B cell (primary cell): ENCODE results near the gene RTL1.

Source experiments
- EZH2 ChIP-seq: IDR thresholded peaks from 2 replicates; pipeline ENCODE4 v1.6.1; 2012; ENCODE audit warnings: borderline replicate concordance, low read depth, mild to moderate bottlenecking, moderate library complexity, low read length; ENCODE audit not compliant: insufficient read depth, poor library complexity, severe bottlenecking
- TF ChIP-seq, protein P1 (sequence below): fragments of 200-600 bp; IDR thresholded peaks from one replicate; pipeline ENCODE4 v1.8.0; 2022; ENCODE audit warnings: antibody characterized with exemption, mild to moderate bottlenecking

DNA sequence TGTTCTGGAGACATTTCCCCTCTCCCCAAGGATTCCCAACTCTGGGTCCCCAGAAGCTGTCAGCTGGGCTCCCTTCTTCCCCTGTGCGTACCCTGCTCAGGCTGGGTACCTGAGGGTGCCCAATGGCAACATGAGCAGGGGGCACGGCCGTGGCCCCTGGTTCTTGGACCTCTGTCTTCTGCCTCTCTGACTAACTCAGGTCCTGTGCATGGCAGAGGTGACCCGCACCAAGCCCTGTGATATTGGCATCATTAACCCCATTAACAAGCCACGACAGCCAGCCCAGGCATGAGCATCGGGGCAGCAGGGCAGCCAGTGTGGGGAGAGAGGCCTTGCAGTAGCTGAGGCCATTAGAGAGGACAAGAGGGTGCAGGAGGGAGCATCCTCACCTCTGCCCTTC is 28.4 kb downstream of the RTL1 start:
- TF ChIP-seq, protein P1, sequence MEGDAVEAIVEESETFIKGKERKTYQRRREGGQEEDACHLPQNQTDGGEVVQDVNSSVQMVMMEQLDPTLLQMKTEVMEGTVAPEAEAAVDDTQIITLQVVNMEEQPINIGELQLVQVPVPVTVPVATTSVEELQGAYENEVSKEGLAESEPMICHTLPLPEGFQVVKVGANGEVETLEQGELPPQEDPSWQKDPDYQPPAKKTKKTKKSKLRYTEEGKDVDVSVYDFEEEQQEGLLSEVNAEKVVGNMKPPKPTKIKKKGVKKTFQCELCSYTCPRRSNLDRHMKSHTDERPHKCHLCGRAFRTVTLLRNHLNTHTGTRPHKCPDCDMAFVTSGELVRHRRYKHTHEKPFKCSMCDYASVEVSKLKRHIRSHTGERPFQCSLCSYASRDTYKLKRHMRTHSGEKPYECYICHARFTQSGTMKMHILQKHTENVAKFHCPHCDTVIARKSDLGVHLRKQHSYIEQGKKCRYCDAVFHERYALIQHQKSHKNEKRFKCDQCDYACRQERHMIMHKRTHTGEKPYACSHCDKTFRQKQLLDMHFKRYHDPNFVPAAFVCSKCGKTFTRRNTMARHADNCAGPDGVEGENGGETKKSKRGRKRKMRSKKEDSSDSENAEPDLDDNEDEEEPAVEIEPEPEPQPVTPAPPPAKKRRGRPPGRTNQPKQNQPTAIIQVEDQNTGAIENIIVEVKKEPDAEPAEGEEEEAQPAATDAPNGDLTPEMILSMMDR = no peak
- TF ChIP-seq EZH2 = no peak
